ENCODE data around the gene GOLGA6L9.
"Not testable (repeated sequence)": the region's sequence is repeated elsewhere in the genome, so short reads cannot be mapped to it uniquely, and the experiment has no call there.

The GOLGA6L9 gene

GRCh38 chr15:82398785-82399184 is 30.8 kb upstream of the GOLGA6L9 start:
- H3K4ac ChIP-seq (ENCODE audit: low read length): no peak overlapping the region
- no peak overlapping the region for H3K27ac ChIP-seq (replicated peaks; ENCODE audit: low read length)
- H4K91ac ChIP-seq (ENCODE audit: low read depth, low read length, poor library complexity): no peak overlapping the region
- H3K4me3 ChIP-seq (ENCODE audit: low read length in 2 of 2): no peak overlapping the region
- H3K9ac ChIP-seq (ENCODE audit: low read depth, low read length, poor library complexity): no peak overlapping the region
- no peak overlapping the region for H2AFZ ChIP-seq (ENCODE audit: low read length)
- H2BK15ac ChIP-seq (ENCODE audit: low read length): no peak overlapping the region
- H3K14ac ChIP-seq (ENCODE audit: low read length): no peak overlapping the region
- H2AK5ac ChIP-seq (ENCODE audit: low read depth, low read length): no peak overlapping the region
- H3K36me3 ChIP-seq (replicated peaks in 1 of 2; ENCODE audit: control insufficient read depth in 2 of 2, insufficient read depth in 2 of 2, low read length in 2 of 2): no peaks in the 10 kb centered on the region
- no peaks in the 10 kb centered on the region for H3K27me3 ChIP-seq (ENCODE audit: control insufficient read depth in 3 of 3, insufficient read depth in 3 of 3, low read depth in 1 of 3, low read length in 3 of 3)
- no peak for DNase-seq (ENCODE audit: low spot score)
- no peaks in the 10 kb centered on the region for H3K4me1 ChIP-seq (ENCODE audit: control insufficient read depth in 2 of 2, insufficient read depth in 1 of 2, low read depth in 1 of 2, low read length in 2 of 2)
- H2BK12ac ChIP-seq (ENCODE audit: low read length): no peak overlapping the region
- no peak overlapping the region for H3K18ac ChIP-seq (ENCODE audit: low read length)
- H2BK5ac ChIP-seq (ENCODE audit: low read length): no peak overlapping the region
- no peak overlapping the region for H4K8ac ChIP-seq (ENCODE audit: low read depth, low read length)
- peaks cover 0 to 6% of the 10 kb centered on the region in 2 donors for H3K9me3 ChIP-seq (replicated peaks in 1 of 2; ENCODE audit: control insufficient read depth in 2 of 2, insufficient read depth in 1 of 2, low read depth in 1 of 2, low read length in 2 of 2)
- H2BK120ac ChIP-seq (ENCODE audit: low read depth, low read length): no peak overlapping the region
- no peak overlapping the region for H3K4me2 ChIP-seq (ENCODE audit: insufficient read depth, low read length, poor library complexity, severe bottlenecking)
- WGBS, 2 donors (ENCODE audit: extremely low coverage in 2 of 2, insufficient read length in 2 of 2, insufficient replicate concordance in 1 of 2): no CpG with 5 or more reads among the region's 1 CpG
- no peaks in the 10 kb centered on the region for H3K79me1 ChIP-seq (ENCODE audit: low read depth, low read length)
- no peak overlapping the region for H3K23ac ChIP-seq (ENCODE audit: low read depth, low read length, poor library complexity)

- not testable (repeated sequence) for H3K27ac ChIP-seq (replicated peaks; ENCODE audit: low read length); H3K23ac ChIP-seq (ENCODE audit: low read depth, low read length, poor library complexity); H2AK5ac ChIP-seq (ENCODE audit: low read depth, low read length); H4K91ac ChIP-seq (ENCODE audit: low read depth, low read length, poor library complexity); H3K27me3 ChIP-seq (ENCODE audit: control insufficient read depth in 3 of 3, insufficient read depth in 3 of 3, low read depth in 1 of 3, low read length in 3 of 3); H3K4me2 ChIP-seq (ENCODE audit: insufficient read depth, low read length, poor library complexity, severe bottlenecking); H3K4ac ChIP-seq (ENCODE audit: low read length); H3K9ac ChIP-seq (ENCODE audit: low read depth, low read length, poor library complexity); DNase-seq (ENCODE audit: low spot score); H2BK120ac ChIP-seq (ENCODE audit: low read depth, low read length); H4K8ac ChIP-seq (ENCODE audit: low read depth, low read length); H2BK15ac ChIP-seq (ENCODE audit: low read length); H3K9me3 ChIP-seq (replicated peaks in 1 of 2; ENCODE audit: control insufficient read depth in 2 of 2, insufficient read depth in 1 of 2, low read depth in 1 of 2, low read length in 2 of 2); H2BK5ac ChIP-seq (ENCODE audit: low read length); H3K79me1 ChIP-seq (ENCODE audit: low read depth, low read length); H3K36me3 ChIP-seq (replicated peaks in 1 of 2; ENCODE audit: control insufficient read depth in 2 of 2, insufficient read depth in 2 of 2, low read length in 2 of 2); H3K4me3 ChIP-seq (ENCODE audit: low read length in 2 of 2); H2BK12ac ChIP-seq (ENCODE audit: low read length); H3K18ac ChIP-seq (ENCODE audit: low read length); H2AFZ ChIP-seq (ENCODE audit: low read length); H3K14ac ChIP-seq (ENCODE audit: low read length); H3K4me1 ChIP-seq (ENCODE audit: control insufficient read depth in 2 of 2, insufficient read depth in 1 of 2, low read depth in 1 of 2, low read length in 2 of 2)
- WGBS, 2 donors (ENCODE audit: extremely low coverage in 2 of 2, insufficient read length in 2 of 2, insufficient replicate concordance in 1 of 2): 100% methylated on average over 1 of the region's 5 CpGs; no CpG with 5 or more reads in 1 of the 2 donors
These were observed 30.1 kb upstream of the GOLGA6L9 start for GRCh38 chr15:82399366-82400103.

- H3K27me3 ChIP-seq (ENCODE audit: control insufficient read depth in 3 of 3, insufficient read depth in 3 of 3, low read depth in 1 of 3, low read length in 3 of 3); H3K79me1 ChIP-seq (ENCODE audit: low read depth, low read length); H2BK120ac ChIP-seq (ENCODE audit: low read depth, low read length); H3K36me3 ChIP-seq (replicated peaks in 1 of 2; ENCODE audit: control insufficient read depth in 2 of 2, insufficient read depth in 2 of 2, low read length in 2 of 2); H3K4me3 ChIP-seq (ENCODE audit: low read length in 2 of 2); H3K18ac ChIP-seq (ENCODE audit: low read length); H3K4ac ChIP-seq (ENCODE audit: low read length); H2BK5ac ChIP-seq (ENCODE audit: low read length); H2AK5ac ChIP-seq (ENCODE audit: low read depth, low read length); H3K4me1 ChIP-seq (ENCODE audit: control insufficient read depth in 2 of 2, insufficient read depth in 1 of 2, low read depth in 1 of 2, low read length in 2 of 2); H4K8ac ChIP-seq (ENCODE audit: low read depth, low read length); H2BK15ac ChIP-seq (ENCODE audit: low read length); H3K9ac ChIP-seq (ENCODE audit: low read depth, low read length, poor library complexity); H3K27ac ChIP-seq (replicated peaks; ENCODE audit: low read length); H2BK12ac ChIP-seq (ENCODE audit: low read length); H3K9me3 ChIP-seq (replicated peaks in 1 of 2; ENCODE audit: control insufficient read depth in 2 of 2, insufficient read depth in 1 of 2, low read depth in 1 of 2, low read length in 2 of 2); H3K4me2 ChIP-seq (ENCODE audit: insufficient read depth, low read length, poor library complexity, severe bottlenecking); DNase-seq (ENCODE audit: low spot score); H3K14ac ChIP-seq (ENCODE audit: low read length); H4K91ac ChIP-seq (ENCODE audit: low read depth, low read length, poor library complexity); H2AFZ ChIP-seq (ENCODE audit: low read length); H3K23ac ChIP-seq (ENCODE audit: low read depth, low read length, poor library complexity): not testable (repeated sequence)
- WGBS, 2 donors (ENCODE audit: extremely low coverage in 2 of 2, insufficient read length in 2 of 2, insufficient replicate concordance in 1 of 2): no CpG with 5 or more reads among the region's 6 CpGs
These were observed 27.7 kb upstream of the GOLGA6L9 start for GRCh38 chr15:82401918-82402317.

DNA sequence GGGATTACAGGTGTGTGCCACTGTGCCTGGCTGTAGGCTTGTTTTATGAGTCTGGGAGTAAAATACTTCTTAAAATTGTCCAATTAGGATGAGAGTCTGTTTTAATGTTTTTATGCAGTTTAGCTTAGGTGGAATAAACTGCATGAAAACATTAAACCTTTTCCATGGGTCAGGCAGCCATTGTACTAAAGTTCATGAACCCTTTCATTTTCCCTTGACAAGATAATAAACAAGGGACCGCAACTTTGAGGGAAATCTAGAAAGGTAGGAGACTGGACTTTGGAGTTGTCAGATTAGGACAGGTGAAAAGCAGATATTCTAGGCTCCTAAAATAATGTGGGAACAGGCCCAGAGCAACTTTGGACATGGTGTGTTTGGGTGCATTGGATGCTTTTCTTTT is 27.3 kb upstream of the GOLGA6L9 start:
- H3K36me3 ChIP-seq (replicated peaks in 1 of 2; ENCODE audit: control insufficient read depth in 2 of 2, insufficient read depth in 2 of 2, low read length in 2 of 2): peaks cover 2 to 14% of the 10 kb centered on the region in 2 donors
- not testable (repeated sequence) for H2BK120ac ChIP-seq (ENCODE audit: low read depth, low read length); H3K23ac ChIP-seq (ENCODE audit: low read depth, low read length, poor library complexity); H3K79me1 ChIP-seq (ENCODE audit: low read depth, low read length); H2BK5ac ChIP-seq (ENCODE audit: low read length); H3K18ac ChIP-seq (ENCODE audit: low read length); H2AFZ ChIP-seq (ENCODE audit: low read length); H3K4me1 ChIP-seq (ENCODE audit: control insufficient read depth in 2 of 2, insufficient read depth in 1 of 2, low read depth in 1 of 2, low read length in 2 of 2); H2BK12ac ChIP-seq (ENCODE audit: low read length); H3K9me3 ChIP-seq (replicated peaks in 1 of 2; ENCODE audit: control insufficient read depth in 2 of 2, insufficient read depth in 1 of 2, low read depth in 1 of 2, low read length in 2 of 2); H3K9ac ChIP-seq (ENCODE audit: low read depth, low read length, poor library complexity); H2BK15ac ChIP-seq (ENCODE audit: low read length); H4K8ac ChIP-seq (ENCODE audit: low read depth, low read length); H4K91ac ChIP-seq (ENCODE audit: low read depth, low read length, poor library complexity); H3K4me3 ChIP-seq (ENCODE audit: low read length in 2 of 2); H3K4me2 ChIP-seq (ENCODE audit: insufficient read depth, low read length, poor library complexity, severe bottlenecking); DNase-seq (ENCODE audit: low spot score); H3K14ac ChIP-seq (ENCODE audit: low read length); H3K4ac ChIP-seq (ENCODE audit: low read length); H3K27me3 ChIP-seq (ENCODE audit: control insufficient read depth in 3 of 3, insufficient read depth in 3 of 3, low read depth in 1 of 3, low read length in 3 of 3); H3K27ac ChIP-seq (replicated peaks; ENCODE audit: low read length); H2AK5ac ChIP-seq (ENCODE audit: low read depth, low read length)
- no CpG with 5 or more reads among the region's 1 CpG for WGBS, 2 donors (ENCODE audit: extremely low coverage in 2 of 2, insufficient read length in 2 of 2, insufficient replicate concordance in 1 of 2)

All from neuronal stem cell (in vitro differentiated cells).